B cell (primary cell): ENCODE data around the gene FAIM2. TPM values are rescaled to one million over a fixed set of nuclear protein-coding genes. Genes with fewer than 3 reads are reported as not detected.

ENCODE experiments used
- ATAC-seq: fragments of 200-7000 bp; cut with Tn5 transposase; one replicate; pipeline ENCODE4 v1.10.0; 2021; ENCODE audit warnings: low read depth, mild to moderate bottlenecking, moderate number of reproducible peaks, moderate library complexity
- CTCF ChIA-PET: fragments of 350-600 bp; sonication (Branson Sonifier 250); formaldehyde crosslinking; loops from one replicate; lab custom pipeline; 2021; ENCODE audit warnings: antibody characterized with exemption, inconsistent platforms; lab: Charles Lee
- POLR2A ChIA-PET: fragments of 350-600 bp; sonication (Branson Sonifier 250); formaldehyde crosslinking; loops from one replicate; lab custom pipeline; 2021; ENCODE audit warnings: antibody characterized with exemption; lab: Charles Lee
- DNase-seq: peaks from one replicate; pipeline ENCODE4 v3.0.0; 2013
- H2AFZ ChIP-seq: 2 replicates; pipeline ENCODE4 v1.6.1; 2012; ENCODE audit warnings: mild to moderate bottlenecking, low read depth, low read length; ENCODE audit not compliant: insufficient read depth, poor library complexity, severe bottlenecking
- H3K27ac ChIP-seq, 2 donors: 1 replicate in 1 of 2; 2 replicates in 1 of 2; pipeline ENCODE4 v1.5.1; 2012 to 2013; ENCODE audit warnings: low read length in 2 of 2, mild to moderate bottlenecking in 2 of 2, moderate library complexity in 1 of 2
- H3K27me3 ChIP-seq, 4 experiments: fragments of 200-600 bp in 1 of 4; sonication (generic) in 1 of 4; replicated peaks in 1 of 4; 1 replicate in 2 of 4; 2 replicates in 2 of 4; pipeline versions ENCODE4 v1.6.1 to v1.7.0; 2013 to 2016; ENCODE audit warnings: low read length in 3 of 4, mild to moderate bottlenecking in 2 of 4, mixed read lengths in 1 of 4, moderate library complexity in 1 of 4; ENCODE audit not compliant: insufficient read depth in 4 of 4, control insufficient read depth in 3 of 4; ENCODE audit errors: control extremely low read depth in 1 of 4
- H3K36me3 ChIP-seq, 2 experiments: replicated peaks in 1 of 2; 1 replicate in 1 of 2; 2 replicates in 1 of 2; pipeline versions ENCODE4 v1.6.1 to v1.7.1; 2013; ENCODE audit warnings: low read length in 1 of 2; ENCODE audit not compliant: insufficient read depth in 2 of 2, control insufficient read depth in 1 of 2; ENCODE audit errors: control extremely low read depth in 1 of 2, extremely low read depth in 1 of 2
- H3K4me1 ChIP-seq, 2 donors: fragments of 200-600 bp in 1 of 2; sonication (generic) in 1 of 2; 1 replicate in 1 of 2; 2 replicates in 1 of 2; pipeline versions ENCODE4 v1.5.1 to v1.6.1; 2013 to 2017; ENCODE audit warnings: low read length in 2 of 2; ENCODE audit not compliant: control insufficient read depth in 2 of 2, insufficient read depth in 2 of 2
- H3K4me2 ChIP-seq: replicated peaks from 2 replicates; pipeline ENCODE3; 2012; ENCODE audit warnings: mild to moderate bottlenecking, low read depth, low read length; ENCODE audit not compliant: poor library complexity, severe bottlenecking
- H3K4me3 ChIP-seq, 5 experiments: fragments of 200-600 bp in 1 of 5; sonication (generic) in 1 of 5; 1 replicate in 3 of 5; 2 replicates in 2 of 5; pipeline versions ENCODE4 v1.5.1 to v1.7.0; 2011 to 2016; ENCODE audit warnings: low read length in 4 of 5, mild to moderate bottlenecking in 4 of 5, low read depth in 2 of 5, control low read depth in 1 of 5, moderate library complexity in 1 of 5; ENCODE audit not compliant: insufficient read depth in 1 of 5; ENCODE audit errors: control extremely low read depth in 1 of 5, extremely low read depth in 1 of 5
- H3K79me2 ChIP-seq: fragments of 200-600 bp; sonication (generic); one replicate; pipeline ENCODE4 v1.6.0; 2016; ENCODE audit warnings: low read length; ENCODE audit not compliant: control insufficient read depth, insufficient read depth
- H3K9ac ChIP-seq: fragments of 200-600 bp; sonication (generic); 2 replicates; pipeline ENCODE4 v1.6.1; 2017; ENCODE audit warnings: mild to moderate bottlenecking, low read length, moderate library complexity
- H3K9me3 ChIP-seq, 3 donors: one replicate each; pipeline versions ENCODE4 v1.6.1 to v1.7.1; 2013; ENCODE audit warnings: low read length in 2 of 3; ENCODE audit not compliant: control insufficient read depth in 2 of 3, insufficient read depth in 1 of 3; ENCODE audit errors: control extremely low read depth in 1 of 3
- H4K20me1 ChIP-seq: 2 replicates; pipeline ENCODE4 v1.6.0; 2012; ENCODE audit warnings: mild to moderate bottlenecking, low read length; ENCODE audit not compliant: insufficient read depth, control insufficient read depth, poor library complexity, severe bottlenecking
- H3K27ac Mint-ChIP-seq: one replicate; pipeline ENCODE4 v1.8.0; 2021; ENCODE audit warnings: mixed read lengths
- H3K27me3 Mint-ChIP-seq: one replicate; pipeline ENCODE4 v1.8.0; 2021; ENCODE audit warnings: mixed read lengths
- H3K4me1 Mint-ChIP-seq: one replicate; pipeline ENCODE4 v1.8.0; 2021; ENCODE audit warnings: mixed read lengths
- H3K4me3 Mint-ChIP-seq: one replicate; pipeline ENCODE4 v1.8.0; 2021; ENCODE audit warnings: mixed read lengths
- H3K9me3 Mint-ChIP-seq: one replicate; pipeline ENCODE4 v1.8.0; 2022; ENCODE audit warnings: mixed read lengths; ENCODE audit not compliant: insufficient read depth
- CTCF ChIP-seq: fragments of 200-600 bp; IDR thresholded peaks from one replicate; pipeline ENCODE4 v1.8.0; 2022; ENCODE audit warnings: antibody characterized with exemption, mild to moderate bottlenecking
- EZH2 ChIP-seq: IDR thresholded peaks from 2 replicates; pipeline ENCODE4 v1.6.1; 2012; ENCODE audit warnings: borderline replicate concordance, low read depth, mild to moderate bottlenecking, moderate library complexity, low read length; ENCODE audit not compliant: insufficient read depth, poor library complexity, severe bottlenecking
- WGBS: methylation state at CpG from one replicate; pipeline ENCODE4 v1.1.5; 2013; ENCODE audit warnings: missing lambda C conversion rate; ENCODE audit not compliant: insufficient coverage; 5-methylcytosine and 5-hydroxymethylcytosine counted together
- intact Hi-C: fragments of 100-400 bp; cut with micrococcal nuclease; formaldehyde crosslinking; loops from one replicate; pipeline ENCODE4 v1.10.0; 2022
- polyA plus RNA-seq: library from polyadenylated mRNA; depleted of rRNA; stranded (reverse); fragments of >200 nt; gene quantifications from 2 replicates; pipeline ENCODE4 v1.2.3, GENCODE V29; 2012
- total RNA-seq, 2 donors: library from RNA; stranded (reverse); fragments of 120-200 nt in 1 of 2; gene quantifications; 1 replicate in 1 of 2; 2 replicates in 1 of 2; pipeline versions ENCODE4 v1.2.3 to v1.2.4, GENCODE V29; 2013 to 2022

Gene FAIM2
- total and polyA plus RNA-seq, 2 donors (not counting 1 experiment from before 2014, with no cell fraction given), result not detected

DNA sequence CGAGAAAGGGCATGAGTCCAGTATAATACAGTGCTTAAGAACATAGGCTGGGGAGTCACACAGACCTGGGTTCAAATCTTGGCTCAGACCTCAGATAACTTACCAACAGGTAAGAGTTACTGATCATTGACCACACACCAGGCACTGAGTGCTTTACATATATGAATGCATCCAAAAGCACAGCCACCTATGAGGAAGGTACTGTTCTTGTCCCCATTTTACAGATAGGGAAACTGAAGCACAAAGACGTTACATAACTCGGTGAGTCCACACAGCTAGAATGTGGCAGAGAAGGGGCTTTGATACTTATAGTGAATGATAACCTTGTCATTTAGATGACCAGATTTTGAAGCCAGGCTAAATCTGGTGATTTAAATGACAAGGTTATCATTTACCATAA is 27.6 kb downstream of the FAIM2 start:
- Histone ChIP-seq H4K20me1 (no peaks in the 10 kb centered on the region), H2AFZ (no peak overlapping the region), H3K4me1 (no peaks in the 10 kb centered on the region), H3K36me3 (no peaks in the 10 kb centered on the region), H3K4me2 (no peak overlapping the region), H3K27me3 (no peaks in the 10 kb centered on the region), H3K27ac (no peak overlapping the region), H3K9me3 (no peaks in the 10 kb centered on the region), H3K9ac (no peak overlapping the region), H3K79me2 (no peaks in the 10 kb centered on the region), H3K4me3 (no peak overlapping the region)
- no peak for TF ChIP-seq CTCF
- no peak for TF ChIP-seq EZH2
- Mint-ChIP-seq H3K27me3 (no peaks in the 10 kb centered on the region), H3K27ac (no peak overlapping the region), H3K9me3 (peaks cover 13% of the 10 kb centered on the region), H3K4me3 (no peak overlapping the region), H3K4me1 (no peaks in the 10 kb centered on the region)
- ChIA-PET POLR2A (interaction anchor here (0.6 kb wide), 1 partner anchor 47 kb away, joined by 3 read pairs; no protein-coding TSS in a partner anchor), CTCF (no interaction called here)
- ATAC-seq (no peak), DNase-seq (no peak)
- WGBS, result 100% methylated on average over 3 of the region's 3 CpGs
- intact Hi-C loops, result no loop called here

- Histone ChIP-seq H3K4me1 (no peaks in the 10 kb centered on the region), H3K36me3 (no peaks in the 10 kb centered on the region), H3K4me3 (no peak overlapping the region), H3K9ac (no peak overlapping the region), H2AFZ (no peak overlapping the region), H4K20me1 (no peaks in the 10 kb centered on the region), H3K4me2 (no peak overlapping the region), H3K27ac (no peak overlapping the region), H3K9me3 (no peaks in the 10 kb centered on the region), H3K27me3 (no peaks in the 10 kb centered on the region), H3K79me2 (no peaks in the 10 kb centered on the region)
- intact Hi-C loops, result no loop called here
- DNase-seq (no peak), ATAC-seq (no peak)
- ChIA-PET CTCF (no interaction called here), POLR2A (no interaction called here)
- Mint-ChIP-seq H3K27me3 (no peaks in the 10 kb centered on the region), H3K4me1 (no peaks in the 10 kb centered on the region), H3K27ac (no peak overlapping the region), H3K9me3 (peaks cover 13% of the 10 kb centered on the region), H3K4me3 (no peak overlapping the region)
- WGBS, result 97% methylated on average over 6 of the region's 9 CpGs
- TF ChIP-seq EZH2 (no peak), CTCF (no peak)
Measured at GRCh38 chr12:49875115-49875720, 28.5 kb downstream of the FAIM2 start.
